ENCODE data around the gene ANXA7.
"Not testable (repeated sequence)": the region's sequence is repeated elsewhere in the genome, so short reads cannot be mapped to it uniquely, and the experiment has no call there.

Gene ANXA7

GRCh38 chr10:73333202-73333601 lies 80.7 kb downstream of the ANXA7 start:
- no peak for DNase-seq

DNA sequence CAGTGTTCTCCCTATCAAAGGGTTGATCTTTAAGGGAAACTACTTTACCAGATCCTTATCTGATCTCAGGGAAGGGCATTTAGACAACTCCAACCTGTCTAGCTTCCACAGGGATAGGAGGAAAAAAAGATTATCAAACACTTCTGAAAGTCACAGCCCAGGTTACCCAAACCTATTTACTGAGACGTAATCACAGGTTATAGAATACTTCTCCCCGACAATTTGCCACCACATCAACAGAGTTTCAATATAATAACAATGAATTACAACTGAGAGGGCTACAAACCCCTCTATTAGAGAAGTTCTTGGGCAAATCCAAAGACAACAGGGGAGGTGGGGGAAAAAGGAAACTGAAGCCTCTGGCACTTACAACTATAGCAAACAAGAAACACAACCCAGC lies 81.5 kb downstream of the ANXA7 start:
- no peak for DNase-seq

DNA sequence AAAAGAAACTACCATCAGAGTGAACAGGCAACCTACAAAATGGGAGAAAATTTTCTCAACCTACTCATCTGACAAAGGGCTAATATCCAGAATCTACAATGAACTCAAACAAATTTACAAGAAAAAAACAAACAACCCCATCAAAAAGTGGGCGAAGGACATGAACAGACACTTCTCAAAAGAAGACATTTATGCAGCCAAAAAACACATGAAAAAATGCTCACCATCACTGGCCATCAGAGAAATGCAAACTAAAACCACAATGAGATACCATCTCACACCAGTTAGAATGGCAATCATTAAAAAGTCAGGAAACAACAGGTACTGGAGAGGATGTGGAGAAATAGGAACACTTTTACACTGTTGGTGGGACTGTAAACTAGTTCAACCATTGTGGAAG lies 85.3 kb downstream of the ANXA7 start:
- DNase-seq: not testable (repeated sequence)

GRCh38 chr10:73325290-73325689 lies 88.6 kb downstream of the ANXA7 start:
- not testable (repeated sequence) for DNase-seq

Data from right hindlimb (tissue), 1 donor.